ENCODE results near the gene NEGR1.

Gene NEGR1

DNA sequence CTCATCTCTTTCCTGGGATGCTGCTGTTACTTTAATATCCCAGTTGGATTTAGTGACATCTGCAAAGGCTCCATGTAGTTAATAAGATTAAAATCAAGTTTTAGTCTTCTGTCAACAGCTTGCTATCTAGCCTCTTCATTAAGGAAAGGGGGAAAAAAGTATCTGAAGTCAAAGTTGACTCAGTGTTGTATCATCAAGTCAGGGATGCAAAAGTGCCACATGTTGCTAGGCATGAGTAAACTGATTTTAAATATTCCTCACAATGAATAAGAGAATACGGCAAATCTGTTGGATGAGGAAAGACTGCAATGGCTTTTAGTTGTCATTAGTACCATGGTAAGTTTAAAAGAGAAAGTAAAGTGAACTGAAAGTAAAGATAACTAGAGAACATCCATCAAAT, 818.3 kb downstream of the NEGR1 start:
- peak overlapping the region; percentile 68 for H3K4me3 ChIP-seq (ENCODE audit: low read length)
- no peaks in the 10 kb centered on the region for H3K36me3 ChIP-seq (ENCODE audit: control insufficient read depth, insufficient read depth, low read length, severe bottlenecking)
- no peak for DNase-seq (ENCODE audit: low read depth)
- no peaks in the 10 kb centered on the region for H3K27me3 ChIP-seq (replicated peaks; ENCODE audit: control insufficient read depth, insufficient read depth, low read length)
- peak overlapping the region; percentile 66 for H3K9ac ChIP-seq (ENCODE audit: low read length)
- H3K9me3 ChIP-seq (ENCODE audit: control insufficient read depth, low read length), result no peaks in the 10 kb centered on the region
- H3K4me1 ChIP-seq (ENCODE audit: control insufficient read depth, insufficient read depth, low read length), result peaks cover 32% of the 10 kb centered on the region

DNA sequence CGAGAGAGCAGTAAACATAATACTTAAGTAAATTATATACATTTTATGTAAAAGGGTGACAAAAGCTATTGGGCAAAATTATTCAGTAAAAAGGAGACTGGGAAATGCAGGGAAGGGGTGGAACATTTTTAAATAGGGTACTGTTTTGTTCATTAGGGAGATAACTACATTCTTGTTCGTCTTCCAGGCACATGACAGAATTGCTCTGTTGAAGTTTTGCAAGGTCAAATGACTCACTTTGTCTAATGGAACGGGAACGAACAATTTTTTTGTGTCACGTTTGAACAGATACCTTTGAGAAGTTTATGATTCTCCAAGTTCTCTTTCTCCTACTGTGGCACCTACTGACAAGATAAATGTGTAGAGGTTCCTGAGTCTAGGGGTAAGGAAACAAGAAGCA, 819.2 kb downstream of the NEGR1 start:
- Histone ChIP-seq H3K36me3 (ENCODE audit: control insufficient read depth, insufficient read depth, low read length, severe bottlenecking) (no peaks in the 10 kb centered on the region), H3K4me1 (ENCODE audit: control insufficient read depth, insufficient read depth, low read length) (peaks cover 32% of the 10 kb centered on the region), H3K27me3 (replicated peaks; ENCODE audit: control insufficient read depth, insufficient read depth, low read length) (no peaks in the 10 kb centered on the region), H3K9me3 (ENCODE audit: control insufficient read depth, low read length) (no peaks in the 10 kb centered on the region), H3K4me3 (ENCODE audit: low read length) (peak overlapping the region; percentile 68), H3K9ac (ENCODE audit: low read length) (peak overlapping the region; percentile 66)
- DNase-seq (ENCODE audit: low read depth), result no peak

DNA sequence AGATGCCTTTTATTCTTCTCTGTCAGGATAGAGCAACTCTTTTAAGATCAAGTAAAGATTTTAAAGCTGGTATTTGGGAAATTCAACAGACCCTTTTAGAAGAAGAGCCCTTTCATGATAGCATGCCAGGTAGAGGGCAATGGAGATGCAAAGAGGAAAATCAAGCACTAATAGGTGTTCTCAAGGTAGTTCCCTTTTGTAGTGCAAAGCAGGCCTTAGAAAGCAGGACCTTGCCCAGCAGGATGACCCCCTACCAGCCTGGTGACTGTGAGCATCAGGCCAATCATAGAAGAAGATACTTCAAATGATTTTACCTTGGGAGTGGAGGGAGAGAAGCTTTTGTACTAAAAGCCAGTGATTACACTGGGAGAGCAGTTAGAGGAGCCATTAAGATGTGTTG, 820.1 kb downstream of the NEGR1 start:
- no peaks in the 10 kb centered on the region for H3K36me3 ChIP-seq (ENCODE audit: control insufficient read depth, insufficient read depth, low read length, severe bottlenecking)
- H3K4me3 ChIP-seq (ENCODE audit: low read length), result no peak overlapping the region
- DNase-seq (ENCODE audit: low read depth), result no peak
- peaks cover 32% of the 10 kb centered on the region for H3K4me1 ChIP-seq (ENCODE audit: control insufficient read depth, insufficient read depth, low read length)
- H3K9me3 ChIP-seq (ENCODE audit: control insufficient read depth, low read length), result no peaks in the 10 kb centered on the region
- H3K27me3 ChIP-seq (replicated peaks; ENCODE audit: control insufficient read depth, insufficient read depth, low read length), result no peaks in the 10 kb centered on the region
- no peak overlapping the region for H3K9ac ChIP-seq (ENCODE audit: low read length)

- H3K9ac ChIP-seq (ENCODE audit: low read length), result no peak overlapping the region
- H3K4me1 ChIP-seq (ENCODE audit: control insufficient read depth, insufficient read depth, low read length), result peaks cover 26% of the 10 kb centered on the region
- no peaks in the 10 kb centered on the region for H3K27me3 ChIP-seq (replicated peaks; ENCODE audit: control insufficient read depth, insufficient read depth, low read length)
- no peak overlapping the region for H3K4me3 ChIP-seq (ENCODE audit: low read length)
- H3K9me3 ChIP-seq (ENCODE audit: control insufficient read depth, low read length), result no peaks in the 10 kb centered on the region
- DNase-seq (ENCODE audit: low read depth), result no peak
- H3K36me3 ChIP-seq (ENCODE audit: control insufficient read depth, insufficient read depth, low read length, severe bottlenecking), result no peaks in the 10 kb centered on the region
These were observed 820.9 kb downstream of the NEGR1 start for GRCh38 chr1:71461416-71461815.

GRCh38 chr1:71448444-71448843, 833.9 kb downstream of the NEGR1 start:
- Histone ChIP-seq H3K36me3 (ENCODE audit: control insufficient read depth, insufficient read depth, low read length, severe bottlenecking) (no peaks in the 10 kb centered on the region), H3K4me1 (ENCODE audit: control insufficient read depth, insufficient read depth, low read length) (peaks cover 6% of the 10 kb centered on the region), H3K4me3 (ENCODE audit: low read length) (no peak overlapping the region), H3K27me3 (replicated peaks; ENCODE audit: control insufficient read depth, insufficient read depth, low read length) (no peaks in the 10 kb centered on the region), H3K9me3 (ENCODE audit: control insufficient read depth, low read length) (no peaks in the 10 kb centered on the region), H3K9ac (ENCODE audit: low read length) (no peak overlapping the region)
- DNase-seq (ENCODE audit: low read depth), result no peak

DNA sequence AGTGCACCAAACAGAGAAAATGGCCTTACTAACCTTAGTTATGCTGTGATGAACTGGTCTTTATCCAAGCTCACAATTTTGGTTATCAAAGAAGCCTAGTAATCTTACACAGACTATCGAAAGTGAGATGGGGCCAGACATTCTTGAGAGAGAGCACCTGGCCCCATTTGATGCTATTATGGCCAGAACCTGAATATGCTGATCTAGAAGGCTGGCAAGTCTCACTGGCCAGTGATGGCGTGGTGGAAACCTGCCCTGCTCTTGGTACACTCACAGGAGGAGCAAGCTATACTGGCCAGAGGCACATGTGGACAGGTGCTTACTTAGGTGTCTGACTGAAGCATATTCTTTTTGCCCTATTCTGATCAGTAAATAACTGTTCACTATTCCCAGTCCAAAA, 843.7 kb downstream of the NEGR1 start:
- Histone ChIP-seq H3K27me3 (replicated peaks; ENCODE audit: control insufficient read depth, insufficient read depth, low read length) (no peaks in the 10 kb centered on the region), H3K9me3 (ENCODE audit: control insufficient read depth, low read length) (no peaks in the 10 kb centered on the region), H3K4me3 (ENCODE audit: low read length) (no peak overlapping the region), H3K36me3 (ENCODE audit: control insufficient read depth, insufficient read depth, low read length, severe bottlenecking) (no peaks in the 10 kb centered on the region), H3K4me1 (ENCODE audit: control insufficient read depth, insufficient read depth, low read length) (no peaks in the 10 kb centered on the region), H3K9ac (ENCODE audit: low read length) (no peak overlapping the region)
- DNase-seq (ENCODE audit: low read depth), result no peak

DNA sequence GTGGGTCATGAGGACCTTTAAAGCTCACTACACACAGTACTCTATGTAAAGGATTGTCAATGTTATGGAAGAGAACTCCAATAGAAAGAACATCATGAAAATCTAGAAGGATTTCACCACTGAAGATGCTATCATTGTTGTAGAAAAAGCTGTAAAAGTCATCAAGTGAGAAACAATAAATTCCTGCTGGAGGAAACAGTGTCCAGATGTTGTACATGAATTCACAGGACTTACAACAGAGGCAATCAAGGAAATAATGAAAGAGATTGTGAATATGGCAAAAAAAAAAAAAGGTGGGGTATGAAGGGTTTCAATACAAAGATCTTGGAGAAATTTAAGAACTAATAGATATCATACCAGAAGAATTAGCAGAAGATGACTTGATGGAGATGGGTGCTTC, 846.4 kb downstream of the NEGR1 start:
- no peaks in the 10 kb centered on the region for H3K4me1 ChIP-seq (ENCODE audit: control insufficient read depth, insufficient read depth, low read length)
- no peak for DNase-seq (ENCODE audit: low read depth)
- H3K4me3 ChIP-seq (ENCODE audit: low read length), result no peak overlapping the region
- H3K9me3 ChIP-seq (ENCODE audit: control insufficient read depth, low read length), result no peaks in the 10 kb centered on the region
- H3K27me3 ChIP-seq (replicated peaks; ENCODE audit: control insufficient read depth, insufficient read depth, low read length), result no peaks in the 10 kb centered on the region
- no peaks in the 10 kb centered on the region for H3K36me3 ChIP-seq (ENCODE audit: control insufficient read depth, insufficient read depth, low read length, severe bottlenecking)
- H3K9ac ChIP-seq (ENCODE audit: low read length), result no peak overlapping the region

GRCh38 chr1:71434240-71434639, 848.1 kb downstream of the NEGR1 start:
- Histone ChIP-seq H3K27me3 (replicated peaks; ENCODE audit: control insufficient read depth, insufficient read depth, low read length) (no peaks in the 10 kb centered on the region), H3K36me3 (ENCODE audit: control insufficient read depth, insufficient read depth, low read length, severe bottlenecking) (no peaks in the 10 kb centered on the region), H3K9me3 (ENCODE audit: control insufficient read depth, low read length) (no peaks in the 10 kb centered on the region)

DNA sequence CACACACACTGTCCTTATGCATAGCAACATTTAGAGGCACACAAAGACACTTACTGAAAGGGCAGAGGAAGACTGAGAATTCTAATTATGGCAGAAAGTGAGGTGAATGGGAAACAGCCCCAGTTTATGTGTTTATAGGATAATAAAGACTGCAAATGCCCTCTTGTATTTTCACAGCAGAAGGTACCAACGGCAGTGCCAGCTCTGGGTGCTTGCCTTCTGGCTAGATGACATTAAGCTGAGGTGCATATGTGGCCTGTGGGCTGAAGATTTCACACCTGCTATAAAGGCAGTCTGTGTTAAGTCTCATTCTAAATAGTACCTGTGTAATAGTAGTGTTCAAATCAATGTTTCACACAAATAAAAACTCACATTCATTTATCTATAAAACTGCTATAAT, 854.3 kb downstream of the NEGR1 start:
- H3K9ac ChIP-seq (ENCODE audit: low read length), result no peak overlapping the region
- no peaks in the 10 kb centered on the region for H3K36me3 ChIP-seq (ENCODE audit: control insufficient read depth, insufficient read depth, low read length, severe bottlenecking)
- H3K4me3 ChIP-seq (ENCODE audit: low read length), result no peak overlapping the region
- no peaks in the 10 kb centered on the region for H3K4me1 ChIP-seq (ENCODE audit: control insufficient read depth, insufficient read depth, low read length)
- H3K9me3 ChIP-seq (ENCODE audit: control insufficient read depth, low read length), result no peaks in the 10 kb centered on the region
- no peak for DNase-seq (ENCODE audit: low read depth)
- no peaks in the 10 kb centered on the region for H3K27me3 ChIP-seq (replicated peaks; ENCODE audit: control insufficient read depth, insufficient read depth, low read length)

More at GRCh38 chr1:71434240-71434639, 848.1 kb downstream of the NEGR1 start:
- H3K4me3 ChIP-seq (ENCODE audit: low read length), result no peak overlapping the region
- H3K4me1 ChIP-seq (ENCODE audit: control insufficient read depth, insufficient read depth, low read length), result no peaks in the 10 kb centered on the region
- no peak for DNase-seq (ENCODE audit: low read depth)
- no peak overlapping the region for H3K9ac ChIP-seq (ENCODE audit: low read length)

GRCh38 chr1:71427066-71427465, 855.3 kb downstream of the NEGR1 start:
- no peaks in the 10 kb centered on the region for H3K27me3 ChIP-seq (replicated peaks; ENCODE audit: control insufficient read depth, insufficient read depth, low read length)
- H3K9ac ChIP-seq (ENCODE audit: low read length), result no peak overlapping the region
- H3K9me3 ChIP-seq (ENCODE audit: control insufficient read depth, low read length), result no peaks in the 10 kb centered on the region
- H3K4me3 ChIP-seq (ENCODE audit: low read length), result no peak overlapping the region
- no peaks in the 10 kb centered on the region for H3K4me1 ChIP-seq (ENCODE audit: control insufficient read depth, insufficient read depth, low read length)
- no peaks in the 10 kb centered on the region for H3K36me3 ChIP-seq (ENCODE audit: control insufficient read depth, insufficient read depth, low read length, severe bottlenecking)
- no peak for DNase-seq (ENCODE audit: low read depth)

- H3K4me3 ChIP-seq (ENCODE audit: low read length), result no peak overlapping the region
- no peak overlapping the region for H3K9ac ChIP-seq (ENCODE audit: low read length)
- no peak for DNase-seq (ENCODE audit: low read depth)
- no peaks in the 10 kb centered on the region for H3K36me3 ChIP-seq (ENCODE audit: control insufficient read depth, insufficient read depth, low read length, severe bottlenecking)
- H3K4me1 ChIP-seq (ENCODE audit: control insufficient read depth, insufficient read depth, low read length), result no peaks in the 10 kb centered on the region
- H3K9me3 ChIP-seq (ENCODE audit: control insufficient read depth, low read length), result no peaks in the 10 kb centered on the region
- H3K27me3 ChIP-seq (replicated peaks; ENCODE audit: control insufficient read depth, insufficient read depth, low read length), result no peaks in the 10 kb centered on the region
These were observed 857.8 kb downstream of the NEGR1 start for GRCh38 chr1:71424536-71424935.

DNA sequence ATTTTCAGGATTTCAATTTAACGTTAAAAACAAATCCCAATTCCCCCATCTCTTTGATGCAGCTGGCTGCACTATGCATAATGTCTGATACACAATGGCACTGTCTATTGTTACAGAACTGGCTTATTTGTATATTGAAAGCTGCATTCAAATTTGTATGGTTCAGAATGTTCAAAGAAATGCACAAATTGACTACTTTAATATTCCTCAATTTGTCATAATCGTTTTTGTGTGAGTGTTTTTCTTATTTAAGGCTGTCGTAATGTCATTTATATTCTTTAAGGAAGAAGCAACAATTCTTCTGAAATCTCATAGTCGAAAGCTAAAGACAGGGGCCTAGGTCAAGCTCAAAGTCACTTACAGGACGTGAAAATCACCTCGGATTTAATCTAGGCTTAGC, 860.1 kb downstream of the NEGR1 start:
- no peaks in the 10 kb centered on the region for H3K4me1 ChIP-seq (ENCODE audit: control insufficient read depth, insufficient read depth, low read length)
- no peaks in the 10 kb centered on the region for H3K36me3 ChIP-seq (ENCODE audit: control insufficient read depth, insufficient read depth, low read length, severe bottlenecking)
- no peak for DNase-seq (ENCODE audit: low read depth)
- no peaks in the 10 kb centered on the region for H3K27me3 ChIP-seq (replicated peaks; ENCODE audit: control insufficient read depth, insufficient read depth, low read length)
- H3K9me3 ChIP-seq (ENCODE audit: control insufficient read depth, low read length), result no peaks in the 10 kb centered on the region
- H3K4me3 ChIP-seq (ENCODE audit: low read length), result no peak overlapping the region
- H3K9ac ChIP-seq (ENCODE audit: low read length), result no peak overlapping the region

Measured in adipocyte (in vitro differentiated cells).